Naive thymus-derived CD8-positive, alpha-beta T cell (primary cell): Measurements from ENCODE around the gene PTPN1. TPM values are rescaled to one million over a fixed set of nuclear protein-coding genes. Genes with fewer than 3 reads are reported as not detected.
"Not testable (repeated sequence)": the region's sequence is repeated elsewhere in the genome, so short reads cannot be mapped to it uniquely, and the experiment has no call there.

Experiments
- ATAC-seq, 2 donors: fragments of 150-1000 bp; cut with Tn5 transposase in 1 of 2; sonication (Bioruptor Pico), chemical (Tn5 transposase) in 1 of 2; 1 replicate in 1 of 2; 2 replicates in 1 of 2; pipeline ENCODE4 v1.10.0; 2021; ENCODE audit warnings: mild to moderate bottlenecking in 2 of 2, moderate library complexity in 2 of 2
- POLR2A ChIA-PET: fragments of 350-600 bp; sonication (Branson Sonifier 250); formaldehyde crosslinking; loops from one replicate; lab custom pipeline; 2021; ENCODE audit warnings: antibody characterized with exemption; lab: Charles Lee
- DNase-seq, 10 donors: peaks; one replicate each; pipeline versions ENCODE4 v3.0.0 to v3.0.0-alpha.2; 2020 to 2022
- H3K27ac Mint-ChIP-seq, 10 donors: one replicate each; pipeline ENCODE4 v1.8.0; 2020 to 2022; ENCODE audit warnings: mild to moderate bottlenecking in 10 of 10, mixed read lengths in 10 of 10, moderate library complexity in 4 of 10, inconsistent platforms in 1 of 10
- H3K27me3 Mint-ChIP-seq, 5 donors: one replicate each; pipeline ENCODE4 v1.8.0; 2021 to 2022; ENCODE audit warnings: mixed read lengths in 5 of 5
- H3K36me3 Mint-ChIP-seq, 3 donors: one replicate each; pipeline ENCODE4 v1.8.0; 2020 to 2022; ENCODE audit warnings: mixed read lengths in 3 of 3, mild to moderate bottlenecking in 2 of 3, inconsistent platforms in 1 of 3
- H3K4me1 Mint-ChIP-seq, 4 donors: one replicate each; pipeline ENCODE4 v1.8.0; 2021 to 2022; ENCODE audit warnings: mixed read lengths in 4 of 4
- H3K4me3 Mint-ChIP-seq, 10 donors: one replicate each; pipeline ENCODE4 v1.8.0; 2020 to 2022; ENCODE audit warnings: mild to moderate bottlenecking in 10 of 10, mixed read lengths in 10 of 10, moderate library complexity in 6 of 10, inconsistent platforms in 1 of 10
- H3K9me3 Mint-ChIP-seq, 9 donors: one replicate each; pipeline ENCODE4 v1.8.0; 2020 to 2022; ENCODE audit warnings: mixed read lengths in 9 of 9, mild to moderate bottlenecking in 3 of 9, inconsistent platforms in 1 of 9, moderate library complexity in 1 of 9
- polyA plus RNA-seq, 3 donors: library from polyadenylated mRNA; unstranded; fragments of 300-500 nt; fragmentation: Illumina TruSeq; gene quantifications; one replicate each; pipeline ENCODE4 v1.2.3, GENCODE V29; 2021
- total RNA-seq, 8 experiments: library from RNA in 2 of 8; stranded (reverse) in 2 of 8; gene quantifications; one replicate each; pipeline ENCODE4 v1.2.3 and lab custom pipeline; 2021 to 2026

PTPN1 gene
- total and polyA plus RNA-seq, 5 experiments from 2014 or later = 29.1 to 56.7 (median 31.9) TPM

GRCh38 chr20:50565871-50566270, 55.7 kb downstream of the PTPN1 start:
- ATAC-seq (no peak), DNase-seq (no peak)
- H3K9me3 Mint-ChIP-seq = no peaks in the 10 kb centered on the region
- peaks cover 30 to 66% (median 48%) of the 10 kb centered on the region in 4 donors for H3K4me1 Mint-ChIP-seq
- POLR2A ChIA-PET = interaction anchor here (0.6 kb wide), 1 partner anchor 373 kb away, joined by 3 read pairs; no protein-coding TSS in a partner anchor
- H3K27me3 Mint-ChIP-seq = no peaks in the 10 kb centered on the region
- H3K4me3 Mint-ChIP-seq = no peak overlapping the region
- H3K36me3 Mint-ChIP-seq = peaks cover 0 to 84% (median 10%) of the 10 kb centered on the region in 3 donors
- H3K27ac Mint-ChIP-seq = peak overlapping the region in 7 of 10 donors; percentile 17 to 66 (median 40)

GRCh38 chr20:50567860-50568548, 57.8 kb downstream of the PTPN1 start:
- Mint-ChIP-seq H3K36me3 (peaks cover 0 to 74% (median 6%) of the 10 kb centered on the region in 3 donors), H3K9me3 (no peaks in the 10 kb centered on the region), H3K27me3 (no peaks in the 10 kb centered on the region), H3K4me1 (peaks cover 29 to 75% (median 59%) of the 10 kb centered on the region in 4 donors), H3K4me3 (peak overlapping the region in 1 of 10 donors; percentile 20), H3K27ac (peak overlapping the region in 8 of 10 donors; percentile 13 to 82 (median 64))
- ATAC-seq (no peak), DNase-seq (no peak)
- POLR2A ChIA-PET = no interaction called here

- H3K27ac Mint-ChIP-seq = peak overlapping the region in 7 of 10 donors; percentile 33 to 91 (median 66)
- peaks cover 29 to 75% (median 64%) of the 10 kb centered on the region in 4 donors for H3K4me1 Mint-ChIP-seq
- peaks cover 0 to 74% (median 5%) of the 10 kb centered on the region in 3 donors for H3K36me3 Mint-ChIP-seq
- peak overlapping the region in 1 of 10 donors; percentile 5 for H3K4me3 Mint-ChIP-seq
- no peaks in the 10 kb centered on the region for H3K27me3 Mint-ChIP-seq
- no peak for ATAC-seq
- H3K9me3 Mint-ChIP-seq = no peaks in the 10 kb centered on the region
- POLR2A ChIA-PET = no interaction called here
- no peak for DNase-seq
Measured at GRCh38 chr20:50568549-50568942, 58.4 kb downstream of the PTPN1 start.

DNA sequence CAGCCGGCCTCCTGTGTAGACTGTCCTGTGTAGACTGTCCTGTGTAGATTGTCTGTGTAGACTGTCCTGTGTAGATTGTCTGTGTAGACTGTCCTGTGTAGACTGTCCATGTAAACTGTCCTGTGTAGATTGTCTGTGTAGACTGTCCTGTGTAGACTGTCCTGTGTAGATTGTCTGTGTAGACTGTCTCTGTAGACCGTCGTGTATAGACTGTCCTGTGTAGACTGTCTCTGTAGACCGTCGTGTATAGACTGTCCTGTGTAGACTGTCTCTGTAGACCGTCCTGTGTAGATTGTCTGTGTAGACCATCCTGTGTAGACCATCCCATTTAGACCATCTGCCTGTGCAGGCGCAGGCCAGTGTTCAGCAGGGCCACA, 59.3 kb downstream of the PTPN1 start:
- peak overlapping the region; percentile 21 to 91 (median 74) for H3K27ac Mint-ChIP-seq
- ATAC-seq = peak in 1 of 2 donors; percentile 14
- peaks cover 0 to 76% (median 5%) of the 10 kb centered on the region in 3 donors for H3K36me3 Mint-ChIP-seq
- H3K27me3 Mint-ChIP-seq, H3K9me3 Mint-ChIP-seq, DNase-seq, POLR2A ChIA-PET: not testable (repeated sequence)
- H3K4me3 Mint-ChIP-seq = peak overlapping the region in 4 of 10 donors; percentile 8 to 55 (median 28)
- peaks cover 29 to 74% (median 64%) of the 10 kb centered on the region in 4 donors for H3K4me1 Mint-ChIP-seq

- ATAC-seq = peak; percentile 71 to 82
- Mint-ChIP-seq H3K9me3 (no peaks in the 10 kb centered on the region), H3K27ac (peak overlapping the region in 9 of 10 donors; percentile 43 to 92 (median 84)), H3K27me3 (no peaks in the 10 kb centered on the region), H3K36me3 (peaks cover 0 to 76% (median 2%) of the 10 kb centered on the region in 3 donors), H3K4me3 (peak overlapping the region in 9 of 10 donors; percentile 21 to 69 (median 43)), H3K4me1 (peaks cover 24 to 72% (median 64%) of the 10 kb centered on the region in 4 donors)
- peak in 5 of 10 donors; percentile 21 to 61 (median 34) for DNase-seq
- POLR2A ChIA-PET = interaction anchor here (0.9 to 1.1 kb wide), 3 partner anchors 59 to 87 kb away, joined by 3 to 6 read pairs (median 3); partner anchors contain the start of gene PTPN1
Measured at GRCh38 chr20:50569864-50570836, 60.0 kb downstream of the PTPN1 start.

GRCh38 chr20:50571466-50571865, 61.3 kb downstream of the PTPN1 start:
- Mint-ChIP-seq H3K4me1 (peaks cover 25 to 77% (median 64%) of the 10 kb centered on the region in 4 donors), H3K36me3 (peaks cover 0 to 75% (median 1%) of the 10 kb centered on the region in 3 donors), H3K9me3 (no peaks in the 10 kb centered on the region), H3K27me3 (no peaks in the 10 kb centered on the region), H3K4me3 (no peak overlapping the region), H3K27ac (peak overlapping the region in 7 of 10 donors; percentile 12 to 91 (median 57))
- ATAC-seq = no peak
- DNase-seq = no peak
- POLR2A ChIA-PET = no interaction called here

GRCh38 chr20:50572938-50573777, 63.0 kb downstream of the PTPN1 start:
- Mint-ChIP-seq H3K36me3 (peaks cover 0 to 67% (median 0%) of the 10 kb centered on the region in 3 donors), H3K27me3 (no peaks in the 10 kb centered on the region), H3K27ac (peak overlapping the region in 9 of 10 donors; percentile 36 to 66 (median 57)), H3K9me3 (no peaks in the 10 kb centered on the region), H3K4me1 (peaks cover 25 to 62% (median 54%) of the 10 kb centered on the region in 4 donors), H3K4me3 (peak overlapping the region in 1 of 10 donors; percentile 36)
- no peak for ATAC-seq
- POLR2A ChIA-PET = interaction anchor here (1.5 kb wide), 1 partner anchor 93 kb away, joined by 3 read pairs; no protein-coding TSS in a partner anchor
- DNase-seq = no peak

GRCh38 chr20:50574108-50574507, 63.9 kb downstream of the PTPN1 start:
- no peaks in the 10 kb centered on the region for H3K27me3 Mint-ChIP-seq
- DNase-seq (no peak), ATAC-seq (no peak)
- peaks cover 21 to 54% (median 47%) of the 10 kb centered on the region in 4 donors for H3K4me1 Mint-ChIP-seq
- H3K9me3 Mint-ChIP-seq = no peaks in the 10 kb centered on the region
- POLR2A ChIA-PET = interaction anchor here (0.5 to 2.2 kb wide), 3 partner anchors 15 to 94 kb away, joined by 3 to 9 read pairs (median 4); partner anchors contain the start of gene PTPN1
- H3K36me3 Mint-ChIP-seq = peaks cover 0 to 67% (median 0%) of the 10 kb centered on the region in 3 donors
- no peak overlapping the region for H3K4me3 Mint-ChIP-seq
- peak overlapping the region in 5 of 10 donors; percentile 12 to 73 (median 55) for H3K27ac Mint-ChIP-seq

GRCh38 chr20:50574586-50574985, 64.4 kb downstream of the PTPN1 start:
- DNase-seq = no peak
- H3K27ac Mint-ChIP-seq = peak overlapping the region in 6 of 10 donors; percentile 12 to 69 (median 48)
- H3K27me3 Mint-ChIP-seq = no peaks in the 10 kb centered on the region
- ATAC-seq = no peak
- H3K9me3 Mint-ChIP-seq = no peaks in the 10 kb centered on the region
- H3K4me1 Mint-ChIP-seq = peaks cover 17 to 50% (median 42%) of the 10 kb centered on the region in 4 donors
- peaks cover 0 to 67% (median 0%) of the 10 kb centered on the region in 3 donors for H3K36me3 Mint-ChIP-seq
- H3K4me3 Mint-ChIP-seq = no peak overlapping the region
- POLR2A ChIA-PET = interaction anchor here (0.5 to 2.2 kb wide), 4 partner anchors 15 to 369 kb away, joined by 3 to 9 read pairs (median 4); partner anchors contain the start of gene PTPN1

GRCh38 chr20:50575865-50576720, 65.9 kb downstream of the PTPN1 start:
- ATAC-seq (peak; percentile 85 to 92), DNase-seq (peak; percentile 22 to 73 (median 48))
- Mint-ChIP-seq H3K9me3 (no peaks in the 10 kb centered on the region), H3K27ac (peak overlapping the region in 7 of 10 donors; percentile 10 to 86 (median 66)), H3K27me3 (no peaks in the 10 kb centered on the region), H3K36me3 (peaks cover 0 to 83% (median 3%) of the 10 kb centered on the region in 3 donors), H3K4me1 (peaks cover 12 to 39% (median 28%) of the 10 kb centered on the region in 4 donors), H3K4me3 (no peak overlapping the region)
- POLR2A ChIA-PET = interaction anchor here (1.2 to 2.2 kb wide), 2 partner anchors 65 to 72 kb away, joined by 3 to 9 read pairs; partner anchors contain the start of gene PTPN1
